ENCODE data around the gene PEX11G. TPM values are rescaled to one million over a fixed set of nuclear protein-coding genes. Genes with fewer than 3 reads are reported as not detected.

Gene PEX11G
- total and polyA plus RNA-seq, 9 of the 15 experiments (the other 6 are each of a cell fraction or from before 2014, with no cell fraction given) = 0.07 to 3.2 (median 0.70) TPM; not detected in 1

DNA sequence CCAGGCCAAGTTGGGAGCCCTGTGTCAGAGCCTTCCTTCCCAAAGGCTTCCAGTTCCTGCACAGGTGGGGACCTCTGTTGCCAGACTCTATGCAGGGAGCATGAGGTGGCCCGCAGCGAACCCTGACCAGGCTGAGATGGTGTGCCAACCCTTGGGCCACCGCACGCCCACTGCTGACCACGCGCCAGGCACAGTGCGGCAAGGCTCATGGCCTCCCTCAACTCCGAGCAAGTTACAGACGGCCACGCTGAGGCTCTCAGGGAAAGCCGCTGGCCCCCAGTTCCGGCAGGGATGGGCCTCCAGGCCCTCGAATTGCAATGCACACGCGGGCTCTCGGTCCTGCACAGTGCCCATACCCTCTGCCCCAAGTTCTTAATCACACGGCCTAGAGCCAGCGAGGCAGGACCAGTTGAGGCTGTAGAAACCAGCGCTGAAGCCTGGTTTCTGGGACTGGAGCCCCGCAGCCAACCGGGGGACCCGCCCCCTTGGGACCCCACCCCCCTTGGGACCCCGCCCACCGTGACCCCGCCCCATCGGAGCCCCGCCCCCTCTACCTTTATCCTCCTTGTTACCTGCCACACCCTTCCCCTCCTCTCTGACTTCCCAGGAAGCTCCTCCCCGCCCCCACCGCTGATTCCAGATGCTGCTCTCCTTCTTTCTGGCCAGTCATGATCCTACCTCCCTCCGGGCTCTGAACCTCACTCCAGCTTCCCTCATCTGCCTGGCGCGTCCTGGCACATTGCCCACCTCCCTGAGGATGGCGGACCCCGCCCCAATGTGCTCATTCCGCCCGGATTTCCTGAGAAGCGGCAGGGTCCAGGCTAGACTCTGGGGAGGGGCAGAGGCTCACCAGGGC, 6.0 kb downstream of the PEX11G start:
- ATAC-seq (peak; percentile 79), FAIRE-seq (peak; percentile 44), DNase-seq (ENCODE audit: extremely low read depth in 1 of 4, low spot score in 3 of 4) (peak; percentile 74 to 99 (median 96))
- H3K9ac ChIP-seq (ENCODE audit: insufficient read depth in 1 of 2, low read depth in 2 of 2, low read length in 2 of 2) = peak overlapping the region in 1 of 2 experiments; percentile 23; a peak in 2 of 4 replicates
- WGBS (ENCODE audit: insufficient coverage, low coverage, missing lambda C conversion rate) = 57% methylated on average over 23 of the region's 37 CpGs
- H3K9me1 ChIP-seq (ENCODE audit: control insufficient read depth, insufficient read depth, low read length) = no peaks in the 10 kb centered on the region
- H3K27ac ChIP-seq (ENCODE audit: extremely low read depth, low read depth, low read length) = no peak overlapping the region; the same call in 2 of the 3 replicates
- intact Hi-C loops (cut with micrococcal nuclease) = no loop called here
- in situ Hi-C loops (cut with MboI) = no loop called here
- peaks cover 18 to 48% of the 10 kb centered on the region in 2 experiments for H3K4me1 ChIP-seq (replicated peaks in 1 of 2; ENCODE audit: control insufficient read depth in 2 of 2, insufficient read depth in 2 of 2, low read length in 2 of 2)
- peak overlapping the region; percentile 65 for H2AFZ ChIP-seq (ENCODE audit: low read depth, low read length)
- POLR2A ChIA-PET = interaction anchor here (0.9 kb wide), 1 partner anchor 218 kb away, joined by 3 read pairs; no protein-coding TSS in a partner anchor
- CTCF ChIA-PET (ENCODE audit: low intra/inter-chr PET ratio) = interaction anchor here (0.7 kb wide), 1 partner anchor 1171 kb away, joined by 3 read pairs; no protein-coding TSS in a partner anchor
- H3K27me3 ChIP-seq (ENCODE audit: control insufficient read depth in 2 of 2, insufficient read depth in 2 of 2, low read length in 2 of 2) = no peaks in the 10 kb centered on the region
- H3K36me3 ChIP-seq (ENCODE audit: control insufficient read depth, insufficient read depth, low read length) = no peaks in the 10 kb centered on the region
- no peaks in the 10 kb centered on the region for H3K79me2 ChIP-seq (ENCODE audit: control insufficient read depth, insufficient read depth, low read length)
- no peaks in the 10 kb centered on the region for H3K9me3 ChIP-seq (replicated peaks; ENCODE audit: control insufficient read depth, insufficient read depth, low read depth, low read length)
- no peak overlapping the region for H3K4me3 ChIP-seq
- H3K4me2 ChIP-seq (ENCODE audit: insufficient read depth, low read length) = peak overlapping the region; percentile 60
- no TSS peak for BruUV-seq (replicated peaks)
- H4K20me1 ChIP-seq (replicated peaks; ENCODE audit: control insufficient read depth, insufficient read depth, low read length) = no peaks in the 10 kb centered on the region
- TF ChIP-seq GATAD2A (IDR thresholded peaks at IDR 0.05) (0 out of 2 replicates have a peak, but pooled peaks have one; percentile 7), NFIC (IDR thresholded peaks at IDR 0.05) (peak; percentile 91), SNRNP70 (optimal IDR thresholded peaks at IDR 0.05; ENCODE audit: low read depth, low read length) (no peak), KLF10 (CRISPR knock-in tag; IDR thresholded peaks at IDR 0.05) (no peak), ZNF561 (CRISPR knock-in tag; conservative IDR thresholded peaks at IDR 0.05) (no peak)
- TF ChIP-seq, protein P1, sequence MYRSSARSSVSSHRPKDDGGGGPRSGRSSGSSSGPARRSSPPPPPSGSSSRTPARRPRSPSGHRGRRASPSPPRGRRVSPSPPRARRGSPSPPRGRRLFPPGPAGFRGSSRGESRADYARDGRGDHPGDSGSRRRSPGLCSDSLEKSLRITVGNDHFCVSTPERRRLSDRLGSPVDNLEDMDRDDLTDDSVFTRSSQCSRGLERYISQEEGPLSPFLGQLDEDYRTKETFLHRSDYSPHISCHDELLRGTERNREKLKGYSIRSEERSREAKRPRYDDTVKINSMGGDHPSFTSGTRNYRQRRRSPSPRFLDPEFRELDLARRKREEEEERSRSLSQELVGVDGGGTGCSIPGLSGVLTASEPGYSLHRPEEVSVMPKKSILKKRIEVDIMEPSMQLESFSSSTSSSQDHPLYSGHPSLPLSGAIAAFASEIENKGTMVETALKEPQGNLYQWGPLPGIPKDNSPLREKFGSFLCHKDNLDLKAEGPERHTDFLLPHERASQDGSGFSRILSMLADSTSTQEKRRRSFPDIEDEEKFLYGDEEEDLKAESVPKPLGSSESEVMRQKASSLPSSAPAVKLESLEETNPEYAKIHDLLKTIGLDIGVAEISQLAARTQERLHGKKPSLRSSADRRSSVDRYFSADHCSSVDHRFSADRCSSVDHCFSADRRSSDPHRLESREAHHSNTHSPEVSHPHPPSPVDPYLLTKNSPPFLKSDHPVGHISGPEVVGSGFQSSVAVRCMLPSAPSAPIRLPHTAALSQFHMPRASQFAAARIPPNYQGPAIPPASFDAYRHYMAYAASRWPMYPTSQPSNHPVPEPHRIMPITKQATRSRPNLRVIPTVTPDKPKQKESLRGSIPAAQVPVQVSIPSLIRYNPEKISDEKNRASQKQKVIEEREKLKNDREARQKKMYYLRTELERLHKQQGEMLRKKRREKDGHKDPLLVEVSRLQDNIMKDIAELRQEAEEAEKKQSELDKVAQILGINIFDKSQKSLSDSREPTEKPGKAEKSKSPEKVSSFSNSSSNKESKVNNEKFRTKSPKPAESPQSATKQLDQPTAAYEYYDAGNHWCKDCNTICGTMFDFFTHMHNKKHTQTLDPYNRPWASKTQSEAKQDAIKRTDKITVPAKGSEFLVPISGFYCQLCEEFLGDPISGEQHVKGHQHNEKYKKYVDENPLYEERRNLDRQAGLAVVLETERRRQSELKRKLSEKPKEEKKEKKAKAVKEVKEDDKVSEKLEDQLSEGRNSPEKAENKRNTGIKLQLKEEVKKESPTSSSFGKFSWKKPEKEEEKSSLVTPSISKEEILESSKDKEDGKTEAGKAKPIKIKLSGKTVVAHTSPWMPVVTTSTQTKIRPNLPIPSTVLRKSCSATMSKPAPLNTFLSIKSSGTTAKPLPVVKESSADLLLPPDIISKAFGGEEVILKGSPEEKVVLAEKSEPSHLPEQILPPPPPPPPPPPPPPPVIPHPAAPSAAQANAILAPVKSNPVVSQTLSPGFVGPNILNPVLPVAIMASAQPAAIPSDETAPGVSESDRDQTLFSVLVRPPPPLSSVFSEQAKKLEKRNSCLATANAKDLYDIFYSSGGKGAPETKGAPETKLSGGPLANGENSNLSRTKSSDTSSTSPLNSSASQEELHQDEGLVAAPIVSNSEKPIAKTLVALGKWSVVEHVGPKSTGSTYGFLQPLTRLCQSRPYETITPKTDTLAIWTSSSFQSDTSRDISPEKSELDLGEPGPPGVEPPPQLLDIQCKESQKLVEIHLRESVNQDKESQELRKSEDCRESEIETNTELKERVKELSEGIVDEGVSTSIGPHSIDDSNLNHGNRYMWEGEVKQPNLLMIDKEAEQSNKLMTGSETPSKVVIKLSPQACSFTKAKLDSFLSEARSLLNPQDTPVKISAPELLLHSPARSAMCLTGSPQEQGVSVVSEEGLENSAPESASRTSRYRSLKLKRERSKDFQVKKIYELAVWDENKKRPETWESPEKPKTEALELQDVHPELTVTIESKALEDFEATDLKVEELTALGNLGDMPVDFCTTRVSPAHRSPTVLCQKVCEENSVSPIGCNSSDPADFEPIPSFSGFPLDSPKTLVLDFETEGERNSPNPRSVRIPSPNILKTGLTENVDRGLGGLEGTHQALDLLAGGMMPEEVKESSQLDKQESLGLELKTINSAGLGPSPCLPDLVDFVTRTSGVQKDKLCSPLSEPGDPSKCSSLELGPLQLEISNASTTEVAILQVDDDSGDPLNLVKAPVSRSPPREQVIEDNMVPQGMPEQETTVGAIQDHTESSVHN (IDR thresholded peaks at IDR 0.05; ENCODE audit: borderline replicate concordance in 1 of 2, low read depth in 1 of 2) = no peak
- TF ChIP-seq, protein P2, sequence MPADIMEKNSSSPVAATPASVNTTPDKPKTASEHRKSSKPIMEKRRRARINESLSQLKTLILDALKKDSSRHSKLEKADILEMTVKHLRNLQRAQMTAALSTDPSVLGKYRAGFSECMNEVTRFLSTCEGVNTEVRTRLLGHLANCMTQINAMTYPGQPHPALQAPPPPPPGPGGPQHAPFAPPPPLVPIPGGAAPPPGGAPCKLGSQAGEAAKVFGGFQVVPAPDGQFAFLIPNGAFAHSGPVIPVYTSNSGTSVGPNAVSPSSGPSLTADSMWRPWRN (IDR thresholded peaks at IDR 0.05; ENCODE audit: low read depth) = no peak
- TF ChIP-seq, protein P3, sequence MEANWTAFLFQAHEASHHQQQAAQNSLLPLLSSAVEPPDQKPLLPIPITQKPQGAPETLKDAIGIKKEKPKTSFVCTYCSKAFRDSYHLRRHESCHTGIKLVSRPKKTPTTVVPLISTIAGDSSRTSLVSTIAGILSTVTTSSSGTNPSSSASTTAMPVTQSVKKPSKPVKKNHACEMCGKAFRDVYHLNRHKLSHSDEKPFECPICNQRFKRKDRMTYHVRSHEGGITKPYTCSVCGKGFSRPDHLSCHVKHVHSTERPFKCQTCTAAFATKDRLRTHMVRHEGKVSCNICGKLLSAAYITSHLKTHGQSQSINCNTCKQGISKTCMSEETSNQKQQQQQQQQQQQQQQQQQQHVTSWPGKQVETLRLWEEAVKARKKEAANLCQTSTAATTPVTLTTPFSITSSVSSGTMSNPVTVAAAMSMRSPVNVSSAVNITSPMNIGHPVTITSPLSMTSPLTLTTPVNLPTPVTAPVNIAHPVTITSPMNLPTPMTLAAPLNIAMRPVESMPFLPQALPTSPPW (CRISPR knock-in tag; IDR thresholded peaks at IDR 0.05) = no peak
- TF ChIP-seq, protein P4, sequence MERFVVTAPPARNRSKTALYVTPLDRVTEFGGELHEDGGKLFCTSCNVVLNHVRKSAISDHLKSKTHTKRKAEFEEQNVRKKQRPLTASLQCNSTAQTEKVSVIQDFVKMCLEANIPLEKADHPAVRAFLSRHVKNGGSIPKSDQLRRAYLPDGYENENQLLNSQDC (CRISPR knock-in tag; IDR thresholded peaks at IDR 0.05) = no peak

All from K562 (cell line).